OCI-LY1 (cell line): ENCODE measurements around the gene VEPH1.

Experiments used
- H2AFZ ChIP-seq: fragments of 200-600 bp; sonication (generic), shearing (Covaris generic); 2 replicates; pipeline ENCODE4 v1.6.0; 2014; ENCODE audit warnings: antibody characterized with exemption, mild to moderate bottlenecking, low read length
- H3F3A ChIP-seq: fragments of 200-600 bp; sonication (generic), shearing (Covaris generic); 2 replicates; pipeline ENCODE4 v1.6.0; 2014; ENCODE audit warnings: mild to moderate bottlenecking, antibody characterized with exemption, low read length, moderate library complexity; ENCODE audit not compliant: insufficient read depth
- H3K27ac ChIP-seq: fragments of 200-600 bp; sonication (generic); 2 replicates; pipeline ENCODE4 v1.5.1; 2014; ENCODE audit warnings: low read length, mixed run types, mild to moderate bottlenecking, low read depth; ENCODE audit not compliant: poor library complexity, severe bottlenecking
- H3K27me3 ChIP-seq: fragments of 200-600 bp; sonication (generic); 2 replicates; pipeline ENCODE4 v1.6.0; 2014; ENCODE audit warnings: antibody characterized with exemption, mild to moderate bottlenecking, low read length, moderate library complexity; ENCODE audit not compliant: insufficient read depth
- H3K36me3 ChIP-seq: fragments of 200-600 bp; sonication (generic); 2 replicates; pipeline ENCODE4 v1.6.1; 2014; ENCODE audit warnings: mild to moderate bottlenecking, antibody characterized with exemption, low read length, moderate library complexity, mixed read lengths; ENCODE audit not compliant: insufficient read depth
- H3K4me1 ChIP-seq: fragments of 200-600 bp; sonication (generic); 2 replicates; pipeline ENCODE4 v1.5.1; 2014; ENCODE audit warnings: mild to moderate bottlenecking, low read length, moderate library complexity; ENCODE audit not compliant: insufficient read depth, severe bottlenecking
- H3K4me2 ChIP-seq: fragments of 200-600 bp; sonication (generic), shearing (Covaris generic); 2 replicates; pipeline ENCODE4 v1.6.1; 2014; ENCODE audit warnings: low read length
- H3K4me3 ChIP-seq: fragments of 200-600 bp; sonication (generic); 2 replicates; pipeline ENCODE4 v1.5.1; 2014; ENCODE audit warnings: low read length, low read depth, mild to moderate bottlenecking, mixed read lengths; ENCODE audit not compliant: poor library complexity, severe bottlenecking
- H3K79me2 ChIP-seq: fragments of 200-600 bp; shearing (Covaris generic); 2 replicates; pipeline ENCODE4 v1.6.1; 2016; ENCODE audit warnings: mixed run types, low read length, mixed read lengths; ENCODE audit not compliant: insufficient read depth
- H3K9ac ChIP-seq: fragments of 200-600 bp; sonication (generic), shearing (Covaris generic); 2 replicates; pipeline ENCODE4 v1.6.1; 2014; ENCODE audit warnings: mild to moderate bottlenecking, low read length, mixed read lengths
- H3K9me2 ChIP-seq: fragments of 200-600 bp; sonication (generic), shearing (Covaris generic); 2 replicates; pipeline ENCODE4 v1.6.1; 2014; ENCODE audit warnings: low read depth, mild to moderate bottlenecking, low read length, mixed read lengths
- H3K9me3 ChIP-seq: fragments of 200-600 bp; shearing (Covaris generic); 2 replicates; pipeline ENCODE4 v1.6.1; 2014; ENCODE audit warnings: low read length, mixed read lengths
- H4K20me1 ChIP-seq: fragments of 200-600 bp; sonication (generic), shearing (Covaris generic); 2 replicates; pipeline ENCODE4 v1.6.0; 2016; ENCODE audit warnings: mild to moderate bottlenecking, low read length; ENCODE audit not compliant: insufficient read depth
- CTCF ChIP-seq: fragments of 200-600 bp; sonication (generic), shearing (Covaris generic); IDR thresholded peaks from 2 replicates; pipeline ENCODE4 v1.5.1; 2017; ENCODE audit warnings: mild to moderate bottlenecking, antibody characterized with exemption, low read length, moderate library complexity, mixed read lengths
- EZH2 ChIP-seq: fragments of 200-600 bp; sonication (generic), shearing (Covaris generic); IDR thresholded peaks from 2 replicates; pipeline ENCODE4 v1.8.0; 2017; ENCODE audit warnings: borderline replicate concordance, mixed run types, mild to moderate bottlenecking, antibody characterized with exemption, low read length, moderate library complexity, mixed read lengths

The VEPH1 gene

GRCh38 chr3:157280354-157280753 is 222.9 kb downstream of the VEPH1 start:
- H3K9ac ChIP-seq, result no peak overlapping the region
- H3K27me3 ChIP-seq, result peaks cover 7% of the 10 kb centered on the region; the same call in 1 of the 2 replicates
- H4K20me1 ChIP-seq, result no peaks in the 10 kb centered on the region
- no peak overlapping the region for H3K4me2 ChIP-seq
- TF ChIP-seq EZH2, result no peak
- TF ChIP-seq CTCF, result no peak
- H3K79me2 ChIP-seq, result no peaks in the 10 kb centered on the region
- H3K27ac ChIP-seq, result no peak overlapping the region
- H3K4me3 ChIP-seq, result no peak overlapping the region
- no peaks in the 10 kb centered on the region for H3K36me3 ChIP-seq
- no peaks in the 10 kb centered on the region for H3K4me1 ChIP-seq
- no peaks in the 10 kb centered on the region for H3K9me3 ChIP-seq
- H3F3A ChIP-seq, result no peaks in the 10 kb centered on the region
- H3K9me2 ChIP-seq, result no peaks in the 10 kb centered on the region
- H2AFZ ChIP-seq, result no peak overlapping the region

DNA sequence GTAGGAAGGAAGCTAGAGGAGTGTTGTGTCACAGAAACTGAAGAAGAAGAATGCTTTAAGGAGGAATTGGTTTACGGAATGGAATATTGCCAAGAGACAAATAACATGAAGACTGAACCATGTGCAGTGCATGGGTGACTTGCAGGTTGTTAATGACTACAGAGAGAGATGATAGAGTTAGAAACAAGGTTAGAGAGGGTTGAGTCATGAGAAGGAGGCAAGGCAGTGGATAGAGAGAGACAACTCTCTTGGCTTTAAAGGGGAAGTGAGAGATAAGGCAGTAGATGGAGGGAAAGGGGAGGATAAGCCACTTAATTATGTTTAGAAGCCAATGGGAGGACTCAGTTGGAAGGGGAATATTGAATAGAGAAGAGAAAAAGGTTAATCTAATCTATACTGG is 224.0 kb downstream of the VEPH1 start:
- Histone ChIP-seq H3K4me1 (no peaks in the 10 kb centered on the region), H3K9me2 (no peaks in the 10 kb centered on the region), H3K9me3 (no peaks in the 10 kb centered on the region), H2AFZ (no peak overlapping the region), H3K27ac (no peak overlapping the region), H3K36me3 (no peaks in the 10 kb centered on the region), H3K79me2 (no peaks in the 10 kb centered on the region), H3K27me3 (peaks cover 7% of the 10 kb centered on the region; the same call in 1 of the 2 replicates), H3K4me2 (no peak overlapping the region), H3K4me3 (no peak overlapping the region), H3F3A (no peaks in the 10 kb centered on the region), H4K20me1 (no peaks in the 10 kb centered on the region), H3K9ac (no peak overlapping the region)
- TF ChIP-seq CTCF, result no peak
- TF ChIP-seq EZH2, result no peak

DNA sequence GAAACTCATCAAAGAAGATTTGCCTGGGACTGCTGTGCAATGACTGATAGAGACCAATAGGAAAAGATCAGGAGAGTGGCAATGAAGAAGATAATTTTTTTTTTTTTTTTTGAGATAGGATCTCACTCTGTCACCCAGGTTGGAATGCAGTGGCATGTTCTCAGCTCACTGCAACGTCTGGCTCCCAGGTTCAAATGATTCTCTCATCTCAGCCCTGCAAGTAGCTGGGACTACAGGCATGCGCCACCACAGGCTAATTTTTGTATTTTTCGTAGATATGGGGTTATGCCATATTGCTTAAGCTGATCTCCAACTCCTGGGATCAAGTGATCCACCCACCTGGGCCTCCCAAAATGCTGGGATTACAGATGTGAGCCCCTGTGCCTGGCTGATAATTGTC is 226.4 kb downstream of the VEPH1 start:
- Histone ChIP-seq H3K79me2 (no peaks in the 10 kb centered on the region), H3K27ac (no peak overlapping the region), H3F3A (no peaks in the 10 kb centered on the region)

GRCh38 chr3:157275832-157276231 is 227.4 kb downstream of the VEPH1 start:
- Histone ChIP-seq H3K27me3 (peaks cover 3% of the 10 kb centered on the region; the same call in 1 of the 2 replicates), H3K36me3 (no peaks in the 10 kb centered on the region), H2AFZ (no peak overlapping the region), H3K9ac (no peak overlapping the region), H3K79me2 (no peaks in the 10 kb centered on the region), H3K9me3 (no peaks in the 10 kb centered on the region), H3K9me2 (no peaks in the 10 kb centered on the region), H3K27ac (no peak overlapping the region), H3K4me2 (no peak overlapping the region), H3F3A (no peaks in the 10 kb centered on the region), H3K4me1 (no peaks in the 10 kb centered on the region), H4K20me1 (no peaks in the 10 kb centered on the region), H3K4me3 (no peak overlapping the region)
- TF ChIP-seq CTCF, result no peak
- no peak for TF ChIP-seq EZH2

More for the DNA sequence above, 226.4 kb downstream of the VEPH1 start:
- no peak for TF ChIP-seq EZH2
- no peaks in the 10 kb centered on the region for H4K20me1 ChIP-seq
- H3K4me3 ChIP-seq, result no peak overlapping the region
- no peaks in the 10 kb centered on the region for H3K4me1 ChIP-seq
- no peaks in the 10 kb centered on the region for H3K36me3 ChIP-seq
- no peak overlapping the region for H3K4me2 ChIP-seq
- no peaks in the 10 kb centered on the region for H3K9me3 ChIP-seq
- peaks cover 3% of the 10 kb centered on the region; the same call in 1 of the 2 replicates for H3K27me3 ChIP-seq
- no peaks in the 10 kb centered on the region for H3K9me2 ChIP-seq
- H2AFZ ChIP-seq, result no peak overlapping the region
- H3K9ac ChIP-seq, result no peak overlapping the region
